Stimulated activated CD4-positive, alpha-beta T cell treated with anti-CD3 and anti-CD28 coated beads, Interleukin-15, amount 100 ng/mL, for 48 hours (primary cell): ENCODE measurements around the gene TRNT1.

Experiments
- DNase-seq, 2 donors: peaks; one replicate each; pipeline ENCODE4 v3.0.0-alpha.2; 2020; ENCODE audit warnings: low read depth in 2 of 2

The TRNT1 gene

GRCh38 chr3:3126477-3127431 is at the start of gene TRNT1:
Gene TRNT1 (plus strand): TSS chr3:3126940. CDS start chr3:3129041, 2,101 bp downstream.
- peak; percentile 92 to 95 for DNase-seq

GRCh38 chr3:3080309-3080708 is 46.4 kb upstream of the TRNT1 start:
- DNase-seq: no peak

GRCh38 chr3:3081381-3082233 is 45.1 kb upstream of the TRNT1 start:
- no peak for DNase-seq

DNA sequence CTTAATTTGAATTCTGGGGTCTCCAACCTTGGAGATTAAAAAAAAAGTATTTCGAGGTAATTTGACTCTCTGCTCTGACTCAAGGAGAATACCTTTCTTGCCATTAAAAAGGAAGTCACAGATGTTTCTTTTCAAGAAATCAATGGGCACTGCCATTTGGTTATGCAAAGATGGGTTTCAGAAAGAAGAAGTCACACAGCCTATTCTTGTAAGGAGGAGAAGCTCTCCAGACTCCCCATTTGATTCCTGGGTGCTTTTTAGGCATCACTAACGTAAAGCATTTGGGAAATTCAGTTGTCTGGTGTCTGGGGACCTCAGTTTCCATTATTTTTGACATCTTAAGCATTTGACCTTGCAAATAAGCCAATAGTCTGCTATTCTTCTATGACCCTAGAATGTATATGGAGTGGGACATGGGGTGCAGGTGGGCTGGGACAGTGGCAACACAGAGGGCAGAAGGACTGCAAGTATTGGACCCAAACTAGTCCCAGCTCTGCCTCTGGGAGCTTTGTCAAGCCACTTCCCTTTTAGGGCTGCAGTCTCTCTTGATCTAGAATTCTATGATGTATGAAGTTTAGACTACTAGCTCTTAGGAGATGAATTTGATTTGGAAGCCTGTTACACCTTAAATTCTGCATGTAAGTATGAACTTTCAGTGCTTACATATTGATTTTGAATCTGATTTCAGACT is 44.4 kb upstream of the TRNT1 start:
- no peak for DNase-seq

DNA sequence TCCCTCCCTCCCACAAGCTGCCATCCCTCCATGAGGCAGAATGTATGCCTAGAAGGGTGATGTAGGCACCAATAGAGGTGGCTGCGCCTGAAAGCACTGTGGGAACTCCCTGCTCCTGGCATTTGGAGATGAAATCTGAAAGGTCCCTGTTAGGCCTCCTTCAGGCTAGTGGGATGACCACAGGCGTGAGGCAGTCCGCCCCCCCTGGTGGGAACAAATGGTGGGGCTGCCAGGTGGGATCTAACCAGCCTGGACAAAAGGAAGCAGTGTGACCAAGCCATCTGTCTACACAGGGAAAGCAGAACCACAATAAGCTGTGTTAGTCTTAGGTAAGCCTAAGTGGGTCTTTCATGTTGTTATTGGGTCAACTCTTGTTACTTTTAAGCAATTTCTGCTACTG is 41.9 kb upstream of the TRNT1 start:
- DNase-seq: no peak

DNA sequence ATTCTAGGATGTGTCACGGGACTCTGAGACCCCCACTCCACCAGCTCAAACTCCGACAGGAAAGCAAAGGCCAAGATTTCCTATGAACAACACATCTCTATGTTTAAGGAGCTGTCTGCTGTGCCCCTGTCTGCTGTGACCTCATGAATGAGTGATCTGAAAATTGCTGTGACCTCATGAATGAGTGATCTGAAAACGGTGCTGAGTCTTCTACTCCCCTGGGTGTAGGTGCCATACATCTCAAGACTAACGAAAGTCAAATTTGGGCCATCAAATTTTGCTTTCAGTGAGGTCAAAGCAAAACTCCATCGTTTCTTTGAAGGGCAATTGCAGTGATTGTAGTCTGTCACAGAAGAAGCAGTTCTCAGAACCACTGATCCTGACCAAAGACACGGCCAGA is 41.0 kb upstream of the TRNT1 start:
- no peak for DNase-seq

DNA sequence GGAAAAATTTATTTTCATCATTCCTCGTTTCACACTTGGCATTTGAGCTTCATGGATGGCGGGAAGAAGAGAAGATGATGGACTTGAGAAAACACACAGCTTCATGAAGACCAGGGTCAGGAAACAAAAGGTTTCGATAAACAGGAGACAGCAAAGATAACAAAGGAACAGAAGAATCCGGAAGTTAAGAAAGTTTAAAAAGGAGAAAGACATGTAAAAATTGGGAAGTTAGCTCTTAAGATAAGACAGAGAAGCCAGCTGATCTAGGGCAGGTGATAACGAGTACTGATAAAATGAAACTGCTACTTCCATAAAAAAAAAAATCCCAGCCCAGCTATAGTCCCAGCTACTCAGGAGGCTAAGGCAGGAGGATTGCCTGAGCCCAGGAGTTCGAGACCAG is 40.5 kb upstream of the TRNT1 start:
- no peak for DNase-seq

DNA sequence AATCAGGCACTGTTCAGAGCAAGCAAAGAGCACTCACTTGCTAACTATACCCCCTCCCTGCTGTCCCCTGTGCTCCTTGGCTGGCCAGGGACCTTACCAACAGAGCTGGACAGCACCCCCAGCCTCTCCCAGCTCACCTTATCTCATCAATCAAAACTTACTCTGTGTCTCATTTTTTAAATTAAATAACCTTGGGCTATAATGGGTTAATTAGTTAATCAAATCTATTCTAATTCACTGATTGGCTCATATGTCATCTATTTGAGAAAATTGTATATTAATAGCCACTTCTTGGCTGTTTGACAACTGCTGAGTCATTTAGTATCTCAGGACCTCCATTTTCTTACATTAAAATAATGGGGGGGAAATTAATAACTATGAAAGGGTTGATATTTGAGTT is 39.5 kb upstream of the TRNT1 start:
- DNase-seq: no peak

DNA sequence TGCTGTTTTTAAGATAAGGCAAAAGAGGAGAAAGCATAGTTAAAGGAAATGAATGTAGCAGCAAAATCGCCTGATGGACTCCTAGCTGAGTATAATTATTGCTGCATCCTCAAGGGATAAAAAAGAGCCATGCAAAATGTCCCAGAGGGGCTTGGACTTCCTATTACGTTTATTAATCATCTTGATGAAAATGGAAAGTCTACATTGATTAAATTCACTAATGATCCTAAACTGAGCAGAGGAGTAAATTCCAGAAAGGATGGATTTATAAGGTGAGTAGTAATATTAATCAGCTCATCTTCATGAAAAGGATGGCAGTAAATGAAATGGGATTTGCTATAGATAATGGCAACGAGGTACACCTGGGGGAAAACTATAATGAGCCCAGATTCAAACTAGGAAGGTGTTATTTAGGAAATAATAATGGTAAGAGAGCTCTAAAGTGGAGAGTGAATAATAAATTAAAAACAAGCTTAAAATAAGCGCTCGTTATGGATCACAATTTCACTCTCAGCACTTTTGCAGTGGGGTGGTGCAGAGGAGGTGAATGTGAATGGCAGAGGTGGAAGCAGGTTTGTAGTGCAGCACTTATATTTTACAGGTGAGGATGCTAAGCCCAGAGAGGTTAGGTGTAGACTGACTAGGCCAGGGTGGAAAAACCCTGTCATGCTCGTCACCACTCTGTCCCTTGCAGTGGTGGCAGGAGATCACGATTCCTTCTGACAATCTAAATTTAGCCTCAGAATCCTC is 38.8 kb upstream of the TRNT1 start:
- DNase-seq: no peak

- DNase-seq: no peak
These were observed 37.7 kb upstream of the TRNT1 start for GRCh38 chr3:3089017-3089416.

GRCh38 chr3:3097958-3098357 is 28.8 kb upstream of the TRNT1 start:
- DNase-seq: no peak

DNA sequence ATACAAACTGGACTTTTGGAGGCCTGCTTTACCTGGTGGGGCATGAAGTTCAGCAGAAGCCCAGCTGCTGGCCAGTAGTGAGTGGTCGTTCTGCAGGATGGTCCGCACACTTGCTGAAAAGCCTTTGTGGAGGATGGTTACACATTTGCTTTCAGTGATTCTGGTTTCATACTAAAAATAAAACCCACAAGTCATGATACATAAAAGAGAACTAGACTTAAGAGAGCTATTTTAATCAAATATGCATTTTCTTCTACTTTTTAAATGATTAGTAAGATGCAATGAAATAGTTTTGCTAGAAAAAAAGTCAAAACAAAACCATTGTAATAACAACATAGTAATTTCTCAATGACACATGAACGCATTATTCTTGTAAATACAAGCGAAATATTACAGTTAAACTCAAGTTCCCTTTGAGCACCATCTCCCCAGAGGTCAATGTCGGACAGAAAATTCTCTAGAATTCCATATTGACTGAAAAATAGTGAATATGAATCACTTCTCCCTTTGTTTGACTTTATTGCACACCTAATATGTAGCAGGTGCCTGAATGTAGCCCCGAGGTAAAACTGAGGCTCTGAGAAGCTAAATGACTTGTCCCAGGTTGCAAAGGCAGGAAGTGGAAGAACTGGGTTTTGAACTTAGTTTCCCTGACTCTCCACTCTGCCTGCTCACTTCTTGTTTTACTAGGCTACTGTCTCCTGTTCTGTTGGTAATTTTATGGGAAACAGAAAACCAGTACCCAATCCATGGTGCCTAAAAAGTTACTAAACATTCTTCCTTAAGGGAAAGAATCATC is 24.9 kb upstream of the TRNT1 start:
- DNase-seq: no peak

DNA sequence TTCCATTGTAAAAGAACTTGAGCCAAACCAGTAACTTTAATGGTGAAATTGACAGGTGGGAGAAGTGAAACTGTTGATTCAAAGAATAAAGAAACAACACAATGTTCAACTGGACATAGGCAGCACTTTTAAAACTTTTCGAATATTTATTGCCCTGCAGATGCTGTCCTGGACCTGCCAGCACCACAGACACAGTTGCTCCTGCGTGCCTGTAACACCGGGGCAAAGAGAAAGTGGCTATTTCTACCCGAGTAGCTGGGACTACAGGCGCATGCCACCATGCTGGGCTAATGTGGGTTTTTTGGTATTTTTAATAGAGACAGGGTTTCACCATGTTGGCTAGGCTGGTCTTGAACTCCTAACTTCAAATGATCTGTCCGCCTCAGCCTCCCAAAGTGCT is 24.0 kb upstream of the TRNT1 start:
- DNase-seq: no peak

DNA sequence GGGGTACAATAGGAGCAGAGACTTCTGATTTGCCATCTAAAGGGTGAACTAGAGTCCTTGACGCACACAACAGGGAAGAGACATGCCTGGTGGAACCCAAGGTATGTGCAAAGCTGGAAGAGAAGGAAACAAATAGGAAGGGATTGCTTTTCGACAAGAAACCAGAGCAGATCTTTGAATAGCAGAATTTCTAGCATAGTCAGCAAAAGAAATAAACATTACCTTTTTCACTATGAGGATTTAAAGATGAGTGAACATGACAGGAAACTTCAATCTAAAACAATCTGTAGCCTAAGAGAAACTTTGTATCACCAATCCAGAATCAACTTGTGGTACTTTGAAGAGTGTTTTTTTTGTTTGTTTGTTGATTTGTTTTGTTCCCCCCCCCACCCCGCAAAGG is 21.5 kb upstream of the TRNT1 start:
- no peak for DNase-seq

GRCh38 chr3:3105815-3106214 is 20.9 kb upstream of the TRNT1 start:
- no peak for DNase-seq

DNA sequence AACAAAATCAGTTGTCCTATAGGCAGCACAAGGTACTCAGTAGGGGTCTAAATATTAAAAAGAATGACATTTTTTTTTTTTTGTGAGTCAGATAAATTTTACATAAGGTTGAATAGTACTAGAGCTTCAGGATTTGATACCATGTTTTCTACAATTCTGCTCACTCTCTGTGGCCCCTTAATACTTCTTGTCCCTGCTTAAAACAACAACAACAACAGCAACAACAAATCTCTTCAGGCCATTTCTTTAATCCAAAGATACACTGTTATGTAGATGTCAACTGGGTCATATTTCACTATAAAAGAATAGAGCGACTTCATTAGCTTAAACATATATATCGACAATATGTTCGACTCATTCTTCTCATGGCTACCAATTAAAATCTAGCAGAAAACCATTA is 19.6 kb upstream of the TRNT1 start:
- DNase-seq: no peak

GRCh38 chr3:3107858-3108257 is 18.9 kb upstream of the TRNT1 start:
- DNase-seq: no peak

GRCh38 chr3:3109407-3110298 is 17.1 kb upstream of the TRNT1 start:
- DNase-seq: no peak

DNA sequence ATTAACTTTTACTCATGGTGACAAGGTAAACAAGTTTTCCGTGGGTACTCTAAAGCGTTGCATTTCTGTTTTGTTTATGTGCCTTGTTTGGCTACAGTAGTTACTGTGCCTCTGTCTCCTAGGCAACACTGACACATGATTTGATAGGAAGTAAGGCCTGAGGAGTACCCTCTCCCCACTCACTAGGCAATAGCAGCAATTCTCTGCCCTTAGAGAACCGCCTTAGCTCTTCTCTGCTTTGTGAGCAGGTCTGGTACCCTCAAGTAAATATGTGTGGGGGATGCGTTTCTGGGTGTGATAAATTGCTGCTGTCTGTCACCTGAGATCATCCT is 16.5 kb upstream of the TRNT1 start, which contains the start of gene IL5RA:
Gene IL5RA (minus strand): TSS at position 76 of the 332 bp plus-strand sequence. CDS start 5,390 bp downstream, outside the sequence.
- no peak for DNase-seq
